Sigmoid colon (tissue), 7 donors: Measurements from ENCODE around the gene PRKCZ. TPM values are rescaled to one million over a fixed set of nuclear protein-coding genes. Genes with fewer than 3 reads are reported as not detected.

Source experiments
- DNase-seq: peaks from one replicate; pipeline ENCODE4 v3.0.0-alpha.2; 2019
- H3K27ac ChIP-seq, 4 donors: fragments of 200-600 bp; sonication (generic); one replicate each; pipeline ENCODE4 v1.5.1; 2016 to 2019; ENCODE audit warnings: mild to moderate bottlenecking in 1 of 4
- H3K27me3 ChIP-seq, 3 donors: fragments of 200-600 bp; sonication (generic); one replicate each; pipeline ENCODE4 v1.5.1; 2019; ENCODE audit warnings: mild to moderate bottlenecking in 1 of 3
- H3K36me3 ChIP-seq, 4 donors: fragments of 200-600 bp; sonication (generic); one replicate each; pipeline ENCODE4 v1.5.1; 2016 to 2019
- H3K4me1 ChIP-seq, 4 donors: fragments of 200-600 bp; sonication (generic); one replicate each; pipeline ENCODE4 v1.5.1; 2017 to 2019
- H3K4me3 ChIP-seq, 4 donors: fragments of 200-600 bp; sonication (generic); one replicate each; pipeline ENCODE4 v1.5.1; 2017 to 2019; ENCODE audit warnings: mild to moderate bottlenecking in 2 of 4, moderate library complexity in 1 of 4
- H3K9me3 ChIP-seq, 4 donors: fragments of 200-600 bp in 3 of 4; sonication (generic) in 3 of 4; one replicate each; pipeline versions ENCODE4 v1.5.1 to v1.6.1; 2013 to 2019
- CTCF ChIP-seq, 4 experiments: fragments of 450-650 bp in 3 of 4; fragments of 200-600 bp in 1 of 4; IDR thresholded peaks; one replicate each; pipeline ENCODE4 v1.5.1; 2016 to 2019; ENCODE audit warnings: antibody characterized with exemption in 4 of 4, mild to moderate bottlenecking in 3 of 4, moderate library complexity in 2 of 4
- EP300 ChIP-seq, 4 donors: sonication (generic); formaldehyde crosslinking; IDR thresholded peaks; one replicate each; pipeline ENCODE4 v1.6.1; 2017; ENCODE audit warnings: antibody characterized with exemption in 4 of 4
- POLR2A ChIP-seq, 2 donors: fragments of 450-650 bp; IDR thresholded peaks; one replicate each; pipeline ENCODE4 v1.6.1; 2016; ENCODE audit warnings: antibody characterized with exemption in 2 of 2, mild to moderate bottlenecking in 2 of 2, moderate library complexity in 2 of 2
- POLR2AphosphoS5 ChIP-seq, 4 donors: sonication (generic); formaldehyde crosslinking; IDR thresholded peaks; one replicate each; pipeline ENCODE4 v1.6.1; 2017; ENCODE audit warnings: antibody characterized with exemption in 4 of 4
- WGBS, 2 donors: extraction: QIAGEN DNeasy Blood & Tissue Kit; methylation state at CpG; one replicate each; pipeline ENCODE4 v1.1.7; 2013; 5-methylcytosine and 5-hydroxymethylcytosine counted together
- intact Hi-C: fragments of 100-400 bp; cut with DNase I; formaldehyde crosslinking; loops from one replicate; pipeline ENCODE4 v1.15.1; 2023
- polyA plus RNA-seq, 3 donors: library from polyadenylated mRNA; stranded (reverse); fragments of 200-250 nt; gene quantifications; one replicate each; pipeline ENCODE4 v1.2.3, GENCODE V29; 2013
- total RNA-seq, 4 donors: library from RNA; depleted of rRNA; stranded (reverse); fragments of >200 nt; gene quantifications; one replicate each; pipeline ENCODE4 v1.1.0, GENCODE V29; 2016
- donor health status: healthy with polysubstance abuse.
- donor health status: Bipolar disorder and iron deficiency.
- donor health status: healthy.

The PRKCZ gene
- total and polyA plus RNA-seq, 7 donors = 1.4 to 52.9 (median 4.8) TPM

GRCh38 chr1:2043886-2044285 is 6.3 kb upstream of the PRKCZ start:
- H3K27ac ChIP-seq = no peak overlapping the region
- WGBS, 2 donors = 52 to 89% methylated on average over 4 of the region's 4 CpGs
- no peaks in the 10 kb centered on the region for H3K9me3 ChIP-seq
- H3K4me3 ChIP-seq = no peak overlapping the region
- H3K4me1 ChIP-seq = peaks cover 0 to 23% (median 12%) of the 10 kb centered on the region in 4 donors
- H3K27me3 ChIP-seq = peaks cover 6 to 55% (median 43%) of the 10 kb centered on the region in 3 donors
- intact Hi-C loops = no loop called here
- TF ChIP-seq CTCF (IDR thresholded peaks at IDR 0.05) (no peak), EP300 (IDR thresholded peaks at IDR 0.05) (no peak), POLR2AphosphoS5 (IDR thresholded peaks at IDR 0.05) (no peak), POLR2A (IDR thresholded peaks at IDR 0.05) (no peak)
- DNase-seq = no peak
- H3K36me3 ChIP-seq = no peaks in the 10 kb centered on the region

- H3K4me3 ChIP-seq = peak overlapping the region in 3 of 4 donors; percentile 14 to 39 (median 38)
- H3K4me1 ChIP-seq = peaks cover 0 to 27% (median 14%) of the 10 kb centered on the region in 4 donors
- no peaks in the 10 kb centered on the region for H3K9me3 ChIP-seq
- H3K27ac ChIP-seq = no peak overlapping the region
- H3K27me3 ChIP-seq = peaks cover 6 to 63% (median 51%) of the 10 kb centered on the region in 3 donors
- intact Hi-C loops = loop anchor here (5.0 kb wide), 1 partner anchor 102 kb away; no protein-coding TSS in a partner anchor
- TF ChIP-seq POLR2AphosphoS5 (IDR thresholded peaks at IDR 0.05) (no peak), CTCF (IDR thresholded peaks at IDR 0.05) (peak; percentile 41 to 92 (median 55))
- H3K36me3 ChIP-seq = no peaks in the 10 kb centered on the region
- 9 to 11% methylated on average over 75 of the region's 75 CpGs for WGBS, 2 donors
- peak; percentile 80 for DNase-seq
Observed at GRCh38 chr1:2044510-2045319, 5.5 kb upstream of the PRKCZ start.

GRCh38 chr1:2045468-2046173 is 4.6 kb upstream of the PRKCZ start:
- peak in 1 of 4 donors; percentile 30 for TF ChIP-seq POLR2AphosphoS5 (IDR thresholded peaks at IDR 0.05)
- no peak for TF ChIP-seq CTCF (IDR thresholded peaks at IDR 0.05)
- TF ChIP-seq POLR2A (IDR thresholded peaks at IDR 0.05) = no peak
- no peak for TF ChIP-seq EP300 (IDR thresholded peaks at IDR 0.05)
- Histone ChIP-seq H3K9me3 (no peaks in the 10 kb centered on the region), H3K27ac (no peak overlapping the region), H3K4me3 (no peak overlapping the region), H3K36me3 (no peaks in the 10 kb centered on the region), H3K4me1 (peaks cover 0 to 34% (median 21%) of the 10 kb centered on the region in 4 donors), H3K27me3 (peaks cover 15 to 72% (median 60%) of the 10 kb centered on the region in 3 donors)
- DNase-seq = no peak
- 66 to 69% methylated on average over 15 of the region's 15 CpGs for WGBS, 2 donors
- intact Hi-C loops = loop anchor here (5.0 kb wide), 1 partner anchor 103 kb away; no protein-coding TSS in a partner anchor

GRCh38 chr1:2046174-2046917 is 3.9 kb upstream of the PRKCZ start:
- H3K9me3 ChIP-seq = no peaks in the 10 kb centered on the region
- no peak overlapping the region for H3K4me3 ChIP-seq
- intact Hi-C loops = loop anchor here (5.0 kb wide), 1 partner anchor 104 kb away; no protein-coding TSS in a partner anchor
- H3K27me3 ChIP-seq = peaks cover 20 to 79% (median 67%) of the 10 kb centered on the region in 3 donors
- no peak for DNase-seq
- WGBS, 2 donors = 24 to 33% methylated on average over 20 of the region's 20 CpGs
- H3K4me1 ChIP-seq = peaks cover 0 to 39% (median 25%) of the 10 kb centered on the region in 4 donors
- TF ChIP-seq CTCF (IDR thresholded peaks at IDR 0.05) (peak in 3 of 4 experiments; percentile 21 to 43 (median 36)), EP300 (IDR thresholded peaks at IDR 0.05) (no peak), POLR2A (IDR thresholded peaks at IDR 0.05) (no peak)
- H3K36me3 ChIP-seq = no peaks in the 10 kb centered on the region
- no peak overlapping the region for H3K27ac ChIP-seq
